ENCODE measurements around the gene NR1I2. TPM values are rescaled to one million over a fixed set of nuclear protein-coding genes. Genes with fewer than 3 reads are reported as not detected.

Gene NR1I2
- total RNA-seq, 1 experiment from 2014 or later = 0.07 TPM

GRCh38 chr3:119741657-119742590 is 40.0 kb upstream of the NR1I2 start (continued):
- TF ChIP-seq REST (IDR thresholded peaks at IDR 0.05; ENCODE audit: low read depth) = no peak

GRCh38 chr3:119743921-119744320 is 38.0 kb upstream of the NR1I2 start:
- no peaks in the 10 kb centered on the region for H4K20me1 ChIP-seq (ENCODE audit: insufficient read depth)
- H3K4me3 ChIP-seq (replicated peaks in 1 of 2; ENCODE audit: low read depth in 1 of 2, low read length in 2 of 2) = no peak overlapping the region
- no TSS peak for BruUV-seq (replicated peaks)
- no peaks in the 10 kb centered on the region for H3K4me1 ChIP-seq (ENCODE audit: control insufficient read depth in 1 of 2, insufficient read depth in 2 of 2, low read length in 2 of 2)
- H3K9me2 ChIP-seq (ENCODE audit: insufficient read depth) = no peaks in the 10 kb centered on the region
- no peak overlapping the region for H3K4me2 ChIP-seq (ENCODE audit: low read length)
- intact Hi-C loops (cut with micrococcal nuclease) = no loop called here
- H3K9ac ChIP-seq (ENCODE audit: low read length) = no peak overlapping the region
- H3K9me3 ChIP-seq (ENCODE audit: control insufficient read depth in 1 of 2, insufficient read depth in 1 of 2, low read depth in 1 of 2, low read length in 2 of 2) = no peaks in the 10 kb centered on the region
- CTCF ChIA-PET = no interaction called here
- RAD21 ChIA-PET (ENCODE audit: low non-redundant PET in 1 of 2, low total read pairs in 2 of 2, uncharacterized antibody in 2 of 2, unreplicated experiment in 2 of 2) = no interaction called here
- H2AFZ ChIP-seq (ENCODE audit: low read depth, low read length, poor library complexity, severe bottlenecking) = no peak overlapping the region
- H3K36me3 ChIP-seq (ENCODE audit: control insufficient read depth in 1 of 2, insufficient read depth in 2 of 2, low read length in 2 of 2) = no peaks in the 10 kb centered on the region
- no peak for DNase-seq (ENCODE audit: low read depth, low spot score)
- H3K79me2 ChIP-seq (ENCODE audit: insufficient read depth, low read length) = no peaks in the 10 kb centered on the region
- POLR2A ChIA-PET = no interaction called here
- no peak for ATAC-seq
- H3K27ac ChIP-seq (ENCODE audit: low read depth, low read length) = no peak overlapping the region
- no peaks in the 10 kb centered on the region for H3K27me3 ChIP-seq (ENCODE audit: insufficient read depth, low read length)
- TF ChIP-seq CTCF (IDR thresholded peaks at IDR 0.05 in 2 of 3, conservative IDR thresholded peaks at IDR 0.05 in 1 of 3; ENCODE audit: borderline replicate concordance in 1 of 3, insufficient read depth in 1 of 3, low read depth in 2 of 3, low read length in 2 of 3) (no peak), CBX3 (IDR thresholded peaks at IDR 0.05; ENCODE audit: low read depth) (no peak), RAD21 (IDR thresholded peaks at IDR 0.05; ENCODE audit: low read depth) (no peak), ZNF274 (IDR thresholded peaks at IDR 0.05; ENCODE audit: low read depth, low read length) (no peak), POLR2AphosphoS5 (IDR thresholded peaks at IDR 0.05; ENCODE audit: low read depth, low read length) (no peak), MAX (IDR thresholded peaks at IDR 0.05) (no peak), ATF3 (IDR thresholded peaks at IDR 0.05) (no peak), REST (IDR thresholded peaks at IDR 0.05; ENCODE audit: low read depth) (no peak), ZBTB33 (IDR thresholded peaks at IDR 0.05; ENCODE audit: extremely low read depth, insufficient replicate concordance, low read length) (no peak)

All from HCT116 (cell line).